ENCODE measurements around the gene MEX3D.

The MEX3D gene

GRCh38 chr19:1510442-1510806, 57.7 kb downstream of the MEX3D start:
- no CpG with 5 or more reads among the region's 25 CpGs for WGBS, 2 donors (ENCODE audit: extremely low coverage in 2 of 2, insufficient read length in 2 of 2, insufficient replicate concordance in 1 of 2)
- peak overlapping the region; percentile 99 for H2AK5ac ChIP-seq (ENCODE audit: low read depth, low read length)
- peaks cover 0 to 9% of the 10 kb centered on the region in 2 donors for H3K9me3 ChIP-seq (replicated peaks in 1 of 2; ENCODE audit: control insufficient read depth in 2 of 2, insufficient read depth in 1 of 2, low read depth in 1 of 2, low read length in 2 of 2)
- peak overlapping the region; percentile 60 for H2BK5ac ChIP-seq (ENCODE audit: low read length)
- peaks cover 2 to 49% (median 26%) of the 10 kb centered on the region in 3 experiments for H3K27me3 ChIP-seq (ENCODE audit: control insufficient read depth in 3 of 3, insufficient read depth in 3 of 3, low read depth in 1 of 3, low read length in 3 of 3)
- peak overlapping the region; percentile 92 for H3K18ac ChIP-seq (ENCODE audit: low read length)
- H3K36me3 ChIP-seq (replicated peaks in 1 of 2; ENCODE audit: control insufficient read depth in 2 of 2, insufficient read depth in 2 of 2, low read length in 2 of 2): no peaks in the 10 kb centered on the region
- H2BK120ac ChIP-seq (ENCODE audit: low read depth, low read length): no peak overlapping the region
- no peak overlapping the region for H3K4me2 ChIP-seq (ENCODE audit: insufficient read depth, low read length, poor library complexity, severe bottlenecking)
- peak overlapping the region; percentile 84 for H3K4ac ChIP-seq (ENCODE audit: low read length)
- no peak overlapping the region for H3K4me3 ChIP-seq (ENCODE audit: low read length in 2 of 2)
- H2BK15ac ChIP-seq (ENCODE audit: low read length): peak overlapping the region; percentile 94
- H2AFZ ChIP-seq (ENCODE audit: low read length): no peak overlapping the region
- no peak overlapping the region for H3K9ac ChIP-seq (ENCODE audit: low read depth, low read length, poor library complexity)
- H3K4me1 ChIP-seq (ENCODE audit: control insufficient read depth in 2 of 2, insufficient read depth in 1 of 2, low read depth in 1 of 2, low read length in 2 of 2): peaks cover 3 to 12% of the 10 kb centered on the region in 2 donors
- H3K23ac ChIP-seq (ENCODE audit: low read depth, low read length, poor library complexity): no peak overlapping the region
- H3K14ac ChIP-seq (ENCODE audit: low read length): peak overlapping the region; percentile 82
- H4K91ac ChIP-seq (ENCODE audit: low read depth, low read length, poor library complexity): no peak overlapping the region
- peak overlapping the region; percentile 22 for H2BK12ac ChIP-seq (ENCODE audit: low read length)
- no peaks in the 10 kb centered on the region for H3K79me1 ChIP-seq (ENCODE audit: low read depth, low read length)
- H4K8ac ChIP-seq (ENCODE audit: low read depth, low read length): no peak overlapping the region
- no peak for DNase-seq (ENCODE audit: low spot score)
- H3K27ac ChIP-seq (replicated peaks; ENCODE audit: low read length): no peak overlapping the region

DNA sequence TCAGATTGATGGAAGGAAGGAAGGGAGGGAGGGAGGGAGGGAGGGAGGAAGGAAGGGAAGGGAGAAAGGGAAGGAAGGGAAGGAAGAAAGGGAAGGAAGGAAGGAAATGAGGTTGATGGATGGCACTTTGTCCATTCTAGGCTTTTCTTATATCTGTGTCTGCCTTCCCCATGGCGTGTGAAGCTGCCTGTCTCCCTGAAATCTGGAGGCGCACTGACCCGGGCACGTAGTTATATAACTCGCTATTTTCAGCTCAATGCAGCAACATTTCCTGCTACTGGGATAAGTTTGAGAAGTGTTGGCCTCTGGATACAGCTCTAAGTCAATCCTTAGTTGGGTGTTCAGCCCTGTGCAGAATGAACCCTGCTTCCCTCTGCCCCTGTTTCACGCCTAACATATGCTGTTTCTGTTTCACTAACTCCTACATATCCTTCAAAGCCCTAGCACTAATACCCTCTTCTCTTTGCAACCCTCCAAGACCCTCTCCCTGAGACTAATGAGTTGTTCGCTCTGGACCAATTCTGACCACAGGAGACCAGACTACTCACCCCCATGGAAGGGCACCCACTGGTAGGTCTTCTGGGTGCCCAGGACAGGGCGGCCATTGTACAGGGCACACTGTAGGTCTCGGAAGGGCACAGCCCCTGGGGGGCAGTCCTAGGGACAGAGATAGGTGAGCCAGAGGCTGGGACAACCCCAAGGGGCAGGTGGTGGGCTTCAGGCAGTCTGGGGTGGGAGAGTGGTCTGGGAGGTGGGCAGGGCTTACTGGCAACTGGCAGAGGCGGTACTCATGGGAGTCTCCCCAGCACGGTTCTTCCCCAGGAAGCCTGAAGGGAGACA, 58.3 kb downstream of the MEX3D start:
- no peaks in the 10 kb centered on the region for H3K79me1 ChIP-seq (ENCODE audit: low read depth, low read length)
- H3K4ac ChIP-seq (ENCODE audit: low read length): no peak overlapping the region
- no peaks in the 10 kb centered on the region for H3K36me3 ChIP-seq (replicated peaks in 1 of 2; ENCODE audit: control insufficient read depth in 2 of 2, insufficient read depth in 2 of 2, low read length in 2 of 2)
- H2AFZ ChIP-seq (ENCODE audit: low read length): no peak overlapping the region
- H4K8ac ChIP-seq (ENCODE audit: low read depth, low read length): no peak overlapping the region
- H4K91ac ChIP-seq (ENCODE audit: low read depth, low read length, poor library complexity): no peak overlapping the region
- H3K9me3 ChIP-seq (replicated peaks in 1 of 2; ENCODE audit: control insufficient read depth in 2 of 2, insufficient read depth in 1 of 2, low read depth in 1 of 2, low read length in 2 of 2): peaks cover 0 to 8% of the 10 kb centered on the region in 2 donors
- no peak overlapping the region for H3K14ac ChIP-seq (ENCODE audit: low read length)
- DNase-seq (ENCODE audit: low spot score): no peak
- no peak overlapping the region for H3K4me2 ChIP-seq (ENCODE audit: insufficient read depth, low read length, poor library complexity, severe bottlenecking)
- peak overlapping the region; percentile 60 for H2BK5ac ChIP-seq (ENCODE audit: low read length)
- peak overlapping the region; percentile 74 for H3K18ac ChIP-seq (ENCODE audit: low read length)
- no peak overlapping the region for H3K9ac ChIP-seq (ENCODE audit: low read depth, low read length, poor library complexity)
- peaks cover 3 to 12% of the 10 kb centered on the region in 2 donors for H3K4me1 ChIP-seq (ENCODE audit: control insufficient read depth in 2 of 2, insufficient read depth in 1 of 2, low read depth in 1 of 2, low read length in 2 of 2)
- no CpG with 5 or more reads among the region's 11 CpGs for WGBS, 2 donors (ENCODE audit: extremely low coverage in 2 of 2, insufficient read length in 2 of 2, insufficient replicate concordance in 1 of 2)
- peak overlapping the region in 1 of 2 donors; percentile 45 for H3K4me3 ChIP-seq (ENCODE audit: low read length in 2 of 2)
- peak overlapping the region; percentile 94 for H2BK15ac ChIP-seq (ENCODE audit: low read length)
- H2BK120ac ChIP-seq (ENCODE audit: low read depth, low read length): peak overlapping the region; percentile 30
- no peak overlapping the region for H3K23ac ChIP-seq (ENCODE audit: low read depth, low read length, poor library complexity)
- H2BK12ac ChIP-seq (ENCODE audit: low read length): no peak overlapping the region
- H3K27ac ChIP-seq (replicated peaks; ENCODE audit: low read length): no peak overlapping the region
- peaks cover 2 to 44% (median 28%) of the 10 kb centered on the region in 3 experiments for H3K27me3 ChIP-seq (ENCODE audit: control insufficient read depth in 3 of 3, insufficient read depth in 3 of 3, low read depth in 1 of 3, low read length in 3 of 3)
- H2AK5ac ChIP-seq (ENCODE audit: low read depth, low read length): peak overlapping the region; percentile 99

DNA sequence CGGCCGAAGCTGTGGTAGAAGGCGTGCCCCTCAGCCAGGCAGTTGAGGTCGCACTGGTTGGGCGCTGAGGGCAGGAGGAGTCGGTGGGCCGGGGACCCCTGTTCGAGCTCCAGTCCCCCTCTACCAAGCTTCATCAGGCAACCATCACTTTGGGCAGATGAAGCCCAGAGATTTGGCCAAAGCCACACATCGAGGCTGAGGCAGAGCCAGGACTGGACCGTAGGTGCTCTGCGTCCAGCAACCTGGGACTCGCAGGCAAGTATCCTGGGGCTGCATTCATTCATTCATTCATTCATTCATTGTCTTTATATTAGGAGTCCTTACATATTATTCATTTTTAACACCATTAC, 59.6 kb downstream of the MEX3D start:
- peak overlapping the region; percentile 99 for H2BK5ac ChIP-seq (ENCODE audit: low read length)
- peak overlapping the region; percentile 96 for H2BK120ac ChIP-seq (ENCODE audit: low read depth, low read length)
- no CpG with 5 or more reads among the region's 12 CpGs for whole genome bisulfite sequencing, 2 donors (ENCODE audit: extremely low coverage in 2 of 2, insufficient read length in 2 of 2, insufficient replicate concordance in 1 of 2)
- peak overlapping the region; percentile 89 for H3K14ac ChIP-seq (ENCODE audit: low read length)
- H3K4me3 ChIP-seq (ENCODE audit: low read length in 2 of 2): peak overlapping the region; percentile 44 to 63
- H4K91ac ChIP-seq (ENCODE audit: low read depth, low read length, poor library complexity): no peak overlapping the region
- no peak overlapping the region for H2BK15ac ChIP-seq (ENCODE audit: low read length)
- H2BK12ac ChIP-seq (ENCODE audit: low read length): peak overlapping the region; percentile 97
- peaks cover 0 to 7% of the 10 kb centered on the region in 2 donors for H3K9me3 ChIP-seq (replicated peaks in 1 of 2; ENCODE audit: control insufficient read depth in 2 of 2, insufficient read depth in 1 of 2, low read depth in 1 of 2, low read length in 2 of 2)
- H3K27me3 ChIP-seq (ENCODE audit: control insufficient read depth in 3 of 3, insufficient read depth in 3 of 3, low read depth in 1 of 3, low read length in 3 of 3): peaks cover 2 to 41% (median 30%) of the 10 kb centered on the region in 3 experiments
- no peaks in the 10 kb centered on the region for H3K36me3 ChIP-seq (replicated peaks in 1 of 2; ENCODE audit: control insufficient read depth in 2 of 2, insufficient read depth in 2 of 2, low read length in 2 of 2)
- peak overlapping the region; percentile 33 for H3K4me2 ChIP-seq (ENCODE audit: insufficient read depth, low read length, poor library complexity, severe bottlenecking)
- H3K27ac ChIP-seq (replicated peaks; ENCODE audit: low read length): no peak overlapping the region
- no peak for DNase-seq (ENCODE audit: low spot score)
- peak overlapping the region; percentile 96 for H2AFZ ChIP-seq (ENCODE audit: low read length)
- H3K9ac ChIP-seq (ENCODE audit: low read depth, low read length, poor library complexity): peak overlapping the region; percentile 70
- H3K18ac ChIP-seq (ENCODE audit: low read length): peak overlapping the region; percentile 95
- no peak overlapping the region for H4K8ac ChIP-seq (ENCODE audit: low read depth, low read length)
- peak overlapping the region; percentile 95 for H2AK5ac ChIP-seq (ENCODE audit: low read depth, low read length)
- H3K79me1 ChIP-seq (ENCODE audit: low read depth, low read length): no peaks in the 10 kb centered on the region
- H3K4ac ChIP-seq (ENCODE audit: low read length): no peak overlapping the region
- H3K23ac ChIP-seq (ENCODE audit: low read depth, low read length, poor library complexity): peak overlapping the region; percentile 98
- H3K4me1 ChIP-seq (ENCODE audit: control insufficient read depth in 2 of 2, insufficient read depth in 1 of 2, low read depth in 1 of 2, low read length in 2 of 2): peaks cover 5 to 15% of the 10 kb centered on the region in 2 donors

DNA sequence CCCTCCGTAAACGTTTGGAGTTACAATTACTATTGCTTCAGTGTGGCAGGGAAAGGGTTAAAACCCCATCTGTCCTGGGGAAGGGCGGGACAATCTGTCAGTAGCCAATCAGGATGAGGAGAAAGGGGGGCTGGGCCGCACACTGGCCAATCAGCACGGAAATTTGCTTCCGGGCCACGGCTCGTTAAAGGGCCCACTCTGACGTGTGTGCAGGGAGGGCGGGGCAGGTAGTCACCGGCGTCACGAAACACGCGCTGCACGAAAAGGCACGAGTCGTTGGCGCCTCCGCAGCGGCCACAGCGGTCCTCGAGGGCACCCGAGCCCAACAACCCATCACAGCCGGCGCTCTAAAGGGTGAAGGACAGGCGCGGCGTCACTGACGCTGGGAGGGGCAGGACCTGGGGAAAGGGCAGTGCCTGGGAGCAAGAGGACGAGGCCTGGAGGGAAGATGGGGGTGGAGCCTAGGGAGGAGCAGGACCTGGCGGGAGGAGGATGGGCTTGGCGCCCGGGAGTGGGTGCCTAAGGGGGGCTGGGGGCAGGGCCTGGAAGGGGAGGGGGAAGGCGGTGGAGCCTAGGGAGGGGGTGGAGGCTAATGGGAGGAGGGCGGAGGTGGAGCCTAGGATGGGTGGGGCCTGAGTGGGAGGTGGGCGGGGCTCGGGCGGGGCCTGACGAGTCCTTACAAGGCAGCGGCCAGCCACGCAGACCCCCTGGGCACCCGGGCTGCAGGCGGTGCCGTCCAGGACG, 60.2 kb downstream of the MEX3D start:
- H4K8ac ChIP-seq (ENCODE audit: low read depth, low read length): peak overlapping the region; percentile 98
- peaks cover 2 to 43% (median 30%) of the 10 kb centered on the region in 3 experiments for H3K27me3 ChIP-seq (ENCODE audit: control insufficient read depth in 3 of 3, insufficient read depth in 3 of 3, low read depth in 1 of 3, low read length in 3 of 3)
- peak overlapping the region; percentile 98 for H3K23ac ChIP-seq (ENCODE audit: low read depth, low read length, poor library complexity)
- H3K4me3 ChIP-seq (ENCODE audit: low read length in 2 of 2): peak overlapping the region; percentile 63 to 89
- H3K4me2 ChIP-seq (ENCODE audit: insufficient read depth, low read length, poor library complexity, severe bottlenecking): peak overlapping the region; percentile 83
- H2AFZ ChIP-seq (ENCODE audit: low read length): peak overlapping the region; percentile 96
- H2BK120ac ChIP-seq (ENCODE audit: low read depth, low read length): peak overlapping the region; percentile 96
- peak overlapping the region; percentile 99 for H2BK5ac ChIP-seq (ENCODE audit: low read length)
- H3K9ac ChIP-seq (ENCODE audit: low read depth, low read length, poor library complexity): peak overlapping the region; percentile 97
- peak overlapping the region; percentile 97 for H3K27ac ChIP-seq (replicated peaks; ENCODE audit: low read length)
- peak overlapping the region; percentile 99 for H2BK12ac ChIP-seq (ENCODE audit: low read length)
- WGBS, 2 donors (ENCODE audit: extremely low coverage in 2 of 2, insufficient read length in 2 of 2, insufficient replicate concordance in 1 of 2): no CpG with 5 or more reads among the region's 46 CpGs
- H2BK15ac ChIP-seq (ENCODE audit: low read length): peak overlapping the region; percentile 94
- peak overlapping the region; percentile 93 for H3K4ac ChIP-seq (ENCODE audit: low read length)
- H3K4me1 ChIP-seq (ENCODE audit: control insufficient read depth in 2 of 2, insufficient read depth in 1 of 2, low read depth in 1 of 2, low read length in 2 of 2): peaks cover 7 to 16% of the 10 kb centered on the region in 2 donors
- no peaks in the 10 kb centered on the region for H3K36me3 ChIP-seq (replicated peaks in 1 of 2; ENCODE audit: control insufficient read depth in 2 of 2, insufficient read depth in 2 of 2, low read length in 2 of 2)
- peak overlapping the region; percentile 100 for H3K18ac ChIP-seq (ENCODE audit: low read length)
- peak overlapping the region; percentile 94 for H3K14ac ChIP-seq (ENCODE audit: low read length)
- H3K79me1 ChIP-seq (ENCODE audit: low read depth, low read length): no peaks in the 10 kb centered on the region
- H2AK5ac ChIP-seq (ENCODE audit: low read depth, low read length): peak overlapping the region; percentile 95
- peak overlapping the region; percentile 80 for H4K91ac ChIP-seq (ENCODE audit: low read depth, low read length, poor library complexity)
- DNase-seq (ENCODE audit: low spot score): peak; percentile 97
- peaks cover 0 to 7% of the 10 kb centered on the region in 2 donors for H3K9me3 ChIP-seq (replicated peaks in 1 of 2; ENCODE audit: control insufficient read depth in 2 of 2, insufficient read depth in 1 of 2, low read depth in 1 of 2, low read length in 2 of 2)
